CD4-positive, alpha-beta T cell (primary cell): ENCODE data around the gene NTM. TPM values are rescaled to one million over a fixed set of nuclear protein-coding genes. Genes with fewer than 3 reads are reported as not detected.
A peak's percentile ranks its signal among the peaks of the same experiment; 100 is the strongest.

Experiments
- ATAC-seq: fragments of 200-7000 bp; cut with Tn5 transposase; one replicate; pipeline ENCODE4 v1.10.0; 2022; ENCODE audit warnings: mild to moderate bottlenecking; ENCODE audit not compliant: poor library complexity
- CTCF ChIA-PET: fragments of 350-600 bp; sonication (Branson Sonifier 250); formaldehyde crosslinking; loops from one replicate; lab custom pipeline; 2021; ENCODE audit warnings: antibody characterized with exemption, inconsistent platforms; lab: Charles Lee
- POLR2A ChIA-PET: fragments of 350-600 bp; sonication (Branson Sonifier 250); formaldehyde crosslinking; loops from one replicate; lab custom pipeline; 2021; ENCODE audit warnings: antibody characterized with exemption, inconsistent platforms; lab: Charles Lee
- DNase-seq, 14 experiments: peaks; one replicate each; pipeline ENCODE4 v3.0.0-alpha.2; 2013 to 2020; ENCODE audit warnings: mixed read lengths in 2 of 14
- H3K27ac ChIP-seq, 2 donors: one replicate each; pipeline versions ENCODE4 v1.5.1 to v1.7.0; 2013; ENCODE audit warnings: low read length in 2 of 2, low read depth in 1 of 2, mild to moderate bottlenecking in 1 of 2
- H3K27me3 ChIP-seq, 2 experiments: 1 replicate in 1 of 2; 2 replicates in 1 of 2; pipeline versions ENCODE4 v1.6.1 to v1.7.0; 2013; ENCODE audit warnings: low read length in 2 of 2, control low read depth in 1 of 2, mild to moderate bottlenecking in 1 of 2, moderate library complexity in 1 of 2; ENCODE audit not compliant: insufficient read depth in 2 of 2, control insufficient read depth in 1 of 2
- H3K36me3 ChIP-seq: one replicate; pipeline ENCODE4 v1.6.1; 2013; ENCODE audit warnings: low read length, control low read depth; ENCODE audit not compliant: insufficient read depth
- H3K4me1 ChIP-seq: one replicate; pipeline ENCODE4 v1.6.1; 2013; ENCODE audit warnings: low read length, control low read depth; ENCODE audit not compliant: insufficient read depth
- H3K4me3 ChIP-seq: one replicate; pipeline ENCODE4 v1.5.1; 2013; ENCODE audit warnings: mild to moderate bottlenecking, low read length, moderate library complexity
- H3K9me3 ChIP-seq, 2 experiments: 1 replicate in 1 of 2; 2 replicates in 1 of 2; pipeline versions ENCODE4 v1.6.1 to v1.7.0; 2013; ENCODE audit warnings: low read length in 2 of 2, mild to moderate bottlenecking in 2 of 2, control low read depth in 1 of 2, moderate library complexity in 1 of 2; ENCODE audit not compliant: control insufficient read depth in 1 of 2, insufficient read depth in 1 of 2
- H3K27ac Mint-ChIP-seq: one replicate; pipeline ENCODE4 v1.8.0; 2020; ENCODE audit warnings: mixed read lengths
- H3K27me3 Mint-ChIP-seq: one replicate; pipeline ENCODE4 v1.8.0; 2021; ENCODE audit warnings: mixed read lengths
- H3K36me3 Mint-ChIP-seq: one replicate; pipeline ENCODE4 v1.8.0; 2021; ENCODE audit warnings: low read depth, mixed read lengths
- H3K4me1 Mint-ChIP-seq: one replicate; pipeline ENCODE4 v1.8.0; 2021; ENCODE audit warnings: low read depth, mixed read lengths
- H3K4me3 Mint-ChIP-seq: one replicate; pipeline ENCODE4 v1.8.0; 2020; ENCODE audit warnings: mild to moderate bottlenecking, mixed read lengths
- H3K9me3 Mint-ChIP-seq: one replicate; pipeline ENCODE4 v1.8.0; 2020; ENCODE audit warnings: mixed read lengths
- CTCF ChIP-seq: fragments of 200-600 bp; IDR thresholded peaks from one replicate; pipeline ENCODE4 v1.8.0; 2022; ENCODE audit warnings: antibody characterized with exemption, mild to moderate bottlenecking
- intact Hi-C, 2 experiments: fragments of 100-400 bp; cut with DNase I in 1 of 2; cut with micrococcal nuclease in 1 of 2; formaldehyde crosslinking; loops; one replicate each; pipeline versions ENCODE4 v1.15.1 to v1.9.0; 2023 to 2025; cut with DNase I, micrococcal nuclease
- total RNA-seq, 174 experiments: library from RNA in 2 of 174; stranded (reverse) in 2 of 174; gene quantifications; one replicate each; pipeline ENCODE4 v1.2.3 and lab custom pipeline; 2021 to 2026

Gene NTM
- total RNA-seq, 2 experiments from 2014 or later: not detected

- H3K4me3 ChIP-seq: no peak overlapping the region
- no peak for TF ChIP-seq CTCF
- H3K9me3 Mint-ChIP-seq: no peaks in the 10 kb centered on the region
- H3K9me3 ChIP-seq: no peaks in the 10 kb centered on the region
- intact Hi-C loops: no loop called here
- no peaks in the 10 kb centered on the region for H3K36me3 Mint-ChIP-seq
- no peak overlapping the region for H3K27ac ChIP-seq
- CTCF ChIA-PET: no interaction called here
- no peaks in the 10 kb centered on the region for H3K36me3 ChIP-seq
- H3K4me1 Mint-ChIP-seq: no peaks in the 10 kb centered on the region
- no peak overlapping the region for H3K27ac Mint-ChIP-seq
- no peak for ATAC-seq
- H3K4me3 Mint-ChIP-seq: no peak overlapping the region
- no peak for DNase-seq
- no peaks in the 10 kb centered on the region for H3K4me1 ChIP-seq
- no peaks in the 10 kb centered on the region for H3K27me3 ChIP-seq
- POLR2A ChIA-PET: no interaction called here
- H3K27me3 Mint-ChIP-seq: no peaks in the 10 kb centered on the region
These were observed 459.3 kb downstream of the NTM start for GRCh38 chr11:131829725-131830124.

GRCh38 chr11:131832079-131832478, 461.7 kb downstream of the NTM start:
- Mint-ChIP-seq H3K27me3 (no peaks in the 10 kb centered on the region), H3K27ac (no peak overlapping the region), H3K4me3 (no peak overlapping the region), H3K4me1 (no peaks in the 10 kb centered on the region), H3K9me3 (peaks cover 4% of the 10 kb centered on the region), H3K36me3 (no peaks in the 10 kb centered on the region)
- no peaks in the 10 kb centered on the region for H3K9me3 ChIP-seq
- no peak for ATAC-seq
- ChIA-PET CTCF (no interaction called here), POLR2A (no interaction called here)
- H3K27ac ChIP-seq: no peak overlapping the region
- intact Hi-C loops: no loop called here
- H3K4me1 ChIP-seq: no peaks in the 10 kb centered on the region
- TF ChIP-seq CTCF: no peak
- no peaks in the 10 kb centered on the region for H3K27me3 ChIP-seq
- H3K36me3 ChIP-seq: no peaks in the 10 kb centered on the region
- DNase-seq: no peak
- H3K4me3 ChIP-seq: no peak overlapping the region

- no peaks in the 10 kb centered on the region for H3K27me3 ChIP-seq
- H3K36me3 Mint-ChIP-seq: no peaks in the 10 kb centered on the region
- DNase-seq (peak in 2 of 14 experiments; percentile 17 to 40), ATAC-seq (no peak)
- H3K27me3 Mint-ChIP-seq: no peaks in the 10 kb centered on the region
- H3K4me1 Mint-ChIP-seq: no peaks in the 10 kb centered on the region
- intact Hi-C loops: no loop called here
- peaks cover 5% of the 10 kb centered on the region for H3K9me3 Mint-ChIP-seq
- no peak overlapping the region for H3K4me3 Mint-ChIP-seq
- no peak overlapping the region for H3K27ac Mint-ChIP-seq
- no peaks in the 10 kb centered on the region for H3K4me1 ChIP-seq
- CTCF ChIA-PET: no interaction called here
- no peaks in the 10 kb centered on the region for H3K36me3 ChIP-seq
- H3K27ac ChIP-seq: no peak overlapping the region
- TF ChIP-seq CTCF: no peak
- peaks cover 0 to 5% of the 10 kb centered on the region in 2 experiments for H3K9me3 ChIP-seq
- H3K4me3 ChIP-seq: no peak overlapping the region
- POLR2A ChIA-PET: no interaction called here
These were observed 463.0 kb downstream of the NTM start for GRCh38 chr11:131833366-131833765.
